GM18907 (cell line): ENCODE data around the gene KCNQ1.

Experiments
- ATAC-seq: cut with Tn5 transposase; IDR thresholded peaks from one replicate; pipeline ENCODE4 v1.9.1; 2021; ENCODE audit warnings: mild to moderate bottlenecking, moderate library complexity; ENCODE audit not compliant: unreplicated experiment

The KCNQ1 gene

GRCh38 chr11:2661173-2662023 lies 216.6 kb downstream of the KCNQ1 start:
- ATAC-seq: no peak

GRCh38 chr11:2662024-2662312 lies 217.2 kb downstream of the KCNQ1 start:
- ATAC-seq: no peak

- no peak for ATAC-seq
Observed at GRCh38 chr11:2662430-2663299, 217.9 kb downstream of the KCNQ1 start.

GRCh38 chr11:2663506-2663905 lies 218.7 kb downstream of the KCNQ1 start:
- no peak for ATAC-seq

- ATAC-seq: no peak
Observed at GRCh38 chr11:2663915-2664314, 219.1 kb downstream of the KCNQ1 start.

GRCh38 chr11:2664376-2664775 lies 219.6 kb downstream of the KCNQ1 start:
- ATAC-seq: no peak

GRCh38 chr11:2664791-2665525 lies 220.2 kb downstream of the KCNQ1 start:
- no peak for ATAC-seq

- ATAC-seq: no peak
Observed at GRCh38 chr11:2665526-2666400, 221.0 kb downstream of the KCNQ1 start.

GRCh38 chr11:2666401-2666741 lies 221.6 kb downstream of the KCNQ1 start:
- no peak for ATAC-seq

- no peak for ATAC-seq
Observed at GRCh38 chr11:2666828-2667570, 222.2 kb downstream of the KCNQ1 start.

GRCh38 chr11:2667940-2668339 lies 223.1 kb downstream of the KCNQ1 start:
- ATAC-seq: no peak

- ATAC-seq: no peak
Observed at GRCh38 chr11:2668876-2669275, 224.1 kb downstream of the KCNQ1 start.

GRCh38 chr11:2669634-2670469 lies 225.0 kb downstream of the KCNQ1 start:
- no peak for ATAC-seq

GRCh38 chr11:2670541-2671100 lies 225.8 kb downstream of the KCNQ1 start:
- no peak for ATAC-seq

- ATAC-seq: no peak
Observed at GRCh38 chr11:2671748-2672147, 226.9 kb downstream of the KCNQ1 start.

- no peak for ATAC-seq
Observed at GRCh38 chr11:2672553-2673249, 227.9 kb downstream of the KCNQ1 start.

- ATAC-seq: no peak
Observed at GRCh38 chr11:2673250-2673610, 228.4 kb downstream of the KCNQ1 start.

- ATAC-seq: no peak
Observed at GRCh38 chr11:2673871-2674471, 229.2 kb downstream of the KCNQ1 start.
